Endometrium (tissue), 2 donors: ENCODE results near the gene C6orf47.

ENCODE experiments used
- FAIRE-seq: peaks from 2 replicates; lab custom pipeline; 2012; peaks lifted over from hg19 to GRCh38; lab: Jason Lieb, UNC
- donor health status: control.
- donor health status: control.

Gene C6orf47

DNA sequence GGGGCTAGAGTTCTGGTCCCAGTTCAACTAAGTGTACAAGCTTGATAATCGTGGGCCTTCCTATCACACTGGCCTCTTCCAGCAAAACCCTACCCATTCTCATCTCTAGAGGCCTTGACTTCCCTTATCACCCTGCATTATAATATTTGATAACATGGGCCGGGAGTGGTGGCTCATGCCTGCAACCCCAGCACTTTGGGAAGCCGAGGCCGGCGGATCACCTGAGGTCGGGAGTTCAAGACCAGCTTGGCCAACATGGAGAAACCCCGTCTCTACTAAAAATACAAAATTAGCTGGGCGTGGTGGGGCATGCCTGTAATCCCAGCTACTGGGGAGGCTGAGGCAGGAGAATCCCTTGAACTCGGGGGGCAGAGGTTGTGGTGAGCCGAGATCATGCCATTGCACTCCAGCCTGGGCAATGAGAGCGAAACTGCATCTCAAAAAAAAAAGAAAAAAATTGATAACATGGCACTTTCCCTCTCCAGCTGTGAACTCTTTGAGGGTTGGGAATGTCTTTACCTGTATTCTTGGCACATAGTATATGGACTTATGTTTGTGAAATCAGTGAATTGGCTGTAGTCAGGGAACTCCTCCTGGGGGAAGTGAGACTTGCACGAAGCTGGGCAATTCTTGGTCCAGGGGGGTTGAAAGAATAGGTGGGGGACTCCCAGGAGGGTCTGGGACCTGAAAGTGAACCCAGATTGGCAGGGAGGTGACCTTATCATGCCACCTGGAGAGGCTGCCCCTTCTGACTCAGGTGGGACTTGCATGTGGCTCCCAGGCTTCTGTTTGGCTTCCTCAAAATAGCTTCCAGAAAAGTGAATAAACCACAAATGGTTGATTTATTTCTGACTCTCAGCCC, 915 bp upstream of the C6orf47 start:
- no peak for FAIRE-seq

- FAIRE-seq: no peak
These were observed 763 bp downstream of the C6orf47 start for GRCh38 chr6:31659649-31660380.

GRCh38 chr6:31658983-31659648, 1.5 kb downstream of the C6orf47 start:
- no peak for FAIRE-seq

- no peak for FAIRE-seq
These were observed 2.4 kb downstream of the C6orf47 start for GRCh38 chr6:31658158-31658688.

DNA sequence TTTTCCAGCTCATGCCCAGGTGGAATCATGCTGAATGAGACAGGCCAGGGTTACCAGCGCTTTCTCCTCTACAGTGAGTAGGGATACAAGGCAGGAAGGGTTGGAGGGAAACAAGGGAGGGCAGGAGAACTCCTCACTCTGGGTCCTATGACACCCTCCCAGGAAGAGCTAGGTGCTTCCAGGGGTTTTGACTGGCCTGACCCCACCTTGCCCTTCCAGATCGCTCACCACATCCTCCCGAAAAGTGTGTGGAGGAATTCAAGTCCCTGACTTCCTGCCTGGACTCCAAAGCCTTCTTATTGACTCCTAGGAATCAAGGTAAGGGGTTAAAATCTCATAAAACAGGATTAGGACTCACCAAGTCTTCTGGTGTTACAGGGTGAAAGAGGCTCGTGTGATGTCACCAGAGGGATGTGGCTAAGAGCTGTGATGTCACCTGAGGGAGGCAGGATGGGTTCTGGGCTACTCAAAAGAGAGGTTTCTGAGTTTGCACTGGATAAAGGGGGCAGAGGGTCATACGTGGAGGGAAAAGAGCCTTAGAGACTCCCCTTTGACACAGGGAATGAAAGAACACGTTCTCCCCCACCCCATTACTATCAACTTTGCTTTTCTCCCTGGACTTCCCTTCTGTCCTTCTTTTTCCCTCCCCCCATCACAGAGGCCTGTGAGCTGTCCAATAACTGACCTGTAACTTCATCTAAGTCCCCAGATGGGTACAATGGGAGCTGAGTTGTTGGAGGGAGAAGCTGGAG, 3.0 kb downstream of the C6orf47 start:
- no peak for FAIRE-seq

DNA sequence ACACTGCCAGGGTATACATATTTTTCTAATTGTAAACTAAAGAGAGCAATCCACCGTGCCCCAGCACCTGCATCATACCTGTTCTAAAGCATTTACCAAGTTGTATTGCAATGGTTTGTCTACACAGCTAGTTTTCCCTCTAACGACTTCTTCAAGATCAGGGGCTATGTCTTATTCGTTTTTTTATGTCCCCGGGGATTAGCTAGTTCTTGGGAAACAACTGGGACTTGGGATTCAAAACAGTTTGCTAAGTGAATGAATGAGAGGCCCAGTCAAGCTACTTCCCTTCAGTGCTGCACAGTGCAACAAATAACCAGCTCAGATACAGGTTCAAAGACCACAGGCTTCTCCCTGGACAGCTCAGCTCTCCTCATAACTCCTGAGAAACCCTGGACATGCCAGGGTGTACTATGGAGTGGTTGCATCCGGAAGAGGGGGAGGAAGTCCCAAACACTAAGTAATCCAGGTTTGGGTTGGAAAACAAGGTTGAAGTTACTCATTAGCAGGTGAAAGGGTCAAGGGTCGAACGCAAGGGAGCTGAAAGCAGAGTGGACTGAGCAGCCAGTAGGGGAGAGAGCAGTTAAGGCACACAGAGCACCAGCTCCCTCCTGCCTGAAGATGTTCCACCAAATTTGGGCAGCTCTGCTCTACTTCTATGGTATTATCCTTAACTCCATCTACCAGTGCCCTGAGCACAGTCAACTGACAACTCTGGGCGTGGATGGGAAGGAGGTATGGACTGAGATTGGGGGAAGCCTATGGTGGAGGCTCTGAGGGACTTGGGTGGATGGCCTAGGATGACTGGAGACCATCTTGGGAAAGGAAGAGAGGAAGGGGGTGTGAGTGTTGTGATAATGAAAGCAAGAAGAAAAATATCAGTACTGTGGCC, 5.0 kb downstream of the C6orf47 start, which contains the start of gene APOM:
TSS of gene APOM (plus strand) at position 546 of the 889 bp plus-strand sequence. CDS start at position 619, 73 bp downstream.
- no peak for FAIRE-seq

- no peak for FAIRE-seq
These were observed 5.8 kb downstream of the C6orf47 start for GRCh38 chr6:31654574-31655348.

DNA sequence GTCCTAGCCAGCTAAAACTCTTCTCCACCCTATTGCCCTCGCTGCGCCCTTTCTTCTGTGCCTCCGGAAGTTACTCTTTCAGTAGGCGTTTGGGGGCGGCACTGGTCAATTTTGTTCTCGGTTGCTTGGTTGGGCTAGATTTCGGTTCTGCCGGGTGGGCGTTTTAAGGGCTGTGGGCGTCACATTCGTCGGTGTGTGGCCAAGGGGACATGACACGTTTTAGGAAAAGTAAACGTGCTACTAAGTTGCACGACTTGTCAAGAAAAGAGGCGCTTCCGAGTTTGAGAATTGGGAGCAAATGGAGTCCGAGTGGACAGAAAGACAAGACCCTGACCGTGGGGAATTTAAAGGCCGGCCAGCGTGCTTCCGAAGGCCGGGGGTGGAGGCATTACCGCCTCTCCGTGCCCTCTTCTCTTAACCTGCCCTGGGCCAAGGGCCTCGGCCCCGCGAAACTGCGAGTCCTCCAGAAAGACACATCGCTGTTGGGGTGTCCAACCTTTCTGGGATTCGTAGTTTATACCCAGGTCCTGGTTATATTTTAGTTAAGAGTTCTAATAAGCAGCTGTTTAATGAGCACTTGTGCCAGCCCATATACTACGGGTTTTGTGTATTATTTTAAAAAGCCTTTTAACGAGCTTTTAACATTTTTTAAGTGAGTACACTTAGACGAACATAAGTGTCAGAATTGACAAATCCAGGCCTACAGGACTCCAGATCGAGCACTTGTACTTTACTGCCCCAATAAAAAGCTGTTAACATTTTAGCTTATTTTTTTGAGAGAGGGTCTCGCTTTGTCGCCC, 7.5 kb downstream of the C6orf47 start:
- FAIRE-seq: no peak

- FAIRE-seq: no peak
These were observed 8.9 kb downstream of the C6orf47 start for GRCh38 chr6:31651602-31652191.

DNA sequence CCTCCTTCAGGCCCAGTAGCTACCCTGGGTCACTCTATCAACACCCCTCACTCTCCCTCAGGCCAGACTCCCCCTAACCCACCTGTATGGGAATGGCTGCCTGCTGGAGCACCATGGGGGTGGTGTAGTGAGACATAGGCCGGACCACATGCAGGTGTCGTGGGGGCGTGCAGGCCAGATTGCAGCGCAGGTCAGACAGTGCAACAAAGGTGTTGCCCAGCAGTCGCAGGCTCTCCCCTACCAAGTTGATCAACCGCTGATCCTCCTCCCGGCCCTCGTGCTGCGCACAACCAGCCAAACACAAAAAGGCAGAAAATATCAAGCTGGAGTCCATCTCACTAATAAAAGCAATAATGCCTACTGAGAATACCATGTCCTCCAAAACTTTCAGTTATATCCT, 15.3 kb downstream of the C6orf47 start:
- no peak for FAIRE-seq

GRCh38 chr6:31643818-31644454, 16.6 kb downstream of the C6orf47 start:
- FAIRE-seq: no peak

- no peak for FAIRE-seq
These were observed 17.6 kb downstream of the C6orf47 start for GRCh38 chr6:31642798-31643570.

GRCh38 chr6:31641370-31641769, 19.2 kb downstream of the C6orf47 start:
- FAIRE-seq: no peak

DNA sequence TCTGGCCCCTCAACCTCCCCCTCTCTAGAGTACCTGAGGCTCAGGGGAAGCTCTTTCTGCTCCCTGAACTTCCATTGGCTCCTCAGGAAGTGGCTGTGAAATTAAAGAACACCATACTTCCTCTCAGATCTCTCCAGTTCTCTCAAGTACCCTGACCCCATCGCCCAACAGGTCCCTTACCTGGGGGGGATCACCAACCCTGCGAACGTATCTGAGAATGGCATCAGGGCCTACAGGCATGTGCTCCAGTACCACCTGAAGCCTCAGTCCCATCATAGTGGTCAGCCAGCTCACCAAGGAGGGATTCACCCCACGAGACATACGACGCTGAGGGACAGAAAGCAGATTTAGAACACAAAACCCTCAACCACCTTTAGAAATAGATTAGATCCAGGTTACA, 20.0 kb downstream of the C6orf47 start:
- FAIRE-seq: no peak

DNA sequence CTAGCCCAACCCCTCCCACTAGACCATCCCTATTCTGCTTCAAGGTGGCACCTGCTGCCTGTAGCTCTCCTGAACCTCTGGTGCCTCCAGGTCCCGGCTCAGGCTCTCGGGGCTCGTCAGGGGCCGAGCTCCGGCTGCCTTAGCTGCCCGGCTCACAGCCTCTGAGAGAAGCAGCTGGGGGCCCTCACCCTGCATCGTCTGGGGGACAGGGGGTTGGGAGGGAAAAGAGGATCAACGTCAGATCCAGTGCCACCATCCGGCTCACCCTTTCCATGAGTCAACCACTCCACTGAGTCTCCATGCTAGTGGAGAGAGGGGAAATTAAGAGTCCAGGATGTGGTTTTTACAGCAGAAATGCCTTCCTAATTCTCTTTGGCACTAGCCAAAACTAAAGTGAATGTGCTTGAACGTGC, 21.1 kb downstream of the C6orf47 start:
- no peak for FAIRE-seq

GRCh38 chr6:31639043-31639442, 21.5 kb downstream of the C6orf47 start:
- no peak for FAIRE-seq
